GM23248 (cell line): ENCODE data around the gene ZNF692.

Experiments used
- EZH2 ChIP-seq: fragments of 200-600 bp; sonication (generic); IDR thresholded peaks from 2 replicates; pipeline ENCODE4 v1.6.1; 2018; ENCODE audit warnings: antibody characterized with exemption, mild to moderate bottlenecking; ENCODE audit not compliant: insufficient read depth, poor library complexity, severe bottlenecking
- EZH2phosphoT487 ChIP-seq: fragments of 200-600 bp; sonication (generic); IDR thresholded peaks from 2 replicates; pipeline ENCODE4 v1.6.1; 2018; ENCODE audit warnings: antibody characterized with exemption, moderate library complexity, mild to moderate bottlenecking, low read depth; ENCODE audit not compliant: insufficient read depth

DNA sequence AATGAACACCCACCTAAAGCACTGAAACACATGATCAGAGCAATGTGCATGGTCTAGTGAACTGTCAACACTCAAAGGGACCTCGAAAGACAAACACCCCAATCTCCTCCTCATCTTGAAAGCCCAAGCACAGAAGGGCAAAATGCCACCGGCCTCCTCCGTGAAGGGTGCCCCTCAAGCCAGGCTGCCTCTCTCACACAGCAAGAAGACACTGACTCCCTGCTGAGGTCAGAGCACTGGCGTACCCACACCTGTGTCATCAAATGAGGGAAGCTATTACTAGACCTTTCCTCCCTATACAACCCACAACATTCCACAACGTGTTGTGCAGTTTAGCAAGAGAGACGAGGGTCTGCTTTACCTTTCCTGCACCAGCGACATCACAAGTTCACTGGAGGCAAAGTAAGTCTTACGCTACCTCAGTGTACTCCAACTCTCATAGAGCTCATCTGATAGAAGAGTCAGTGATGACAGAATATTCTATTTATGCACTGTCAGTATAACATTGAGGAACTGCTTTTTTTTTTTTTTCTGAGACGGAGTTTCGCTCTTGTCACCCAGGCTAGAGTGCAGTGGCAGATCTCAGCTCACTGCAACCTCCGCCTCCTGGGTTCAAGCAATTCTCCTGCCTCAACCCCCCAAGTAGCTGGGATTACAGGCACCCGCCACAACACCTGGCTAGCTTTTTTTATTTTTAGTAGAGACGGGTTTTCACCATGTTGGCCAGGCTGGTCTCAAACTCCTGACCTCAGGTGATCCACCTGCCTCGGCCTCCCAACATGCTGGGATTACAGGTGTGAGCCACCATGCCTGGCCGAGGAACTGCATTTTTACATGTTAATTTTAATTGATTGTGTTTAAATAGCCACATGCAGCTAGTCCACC, 36.5 kb downstream of the ZNF692 start:
- TF ChIP-seq EZH2 (no peak), EZH2phosphoT487 (no peak)
